ENCODE results near the gene AADAT.

The AADAT gene

GRCh38 chr4:170014359-170015011 is 75.3 kb downstream of the AADAT start:
- Histone ChIP-seq H3K36me3 (ENCODE audit: insufficient read depth, low read length) (no peaks in the 10 kb centered on the region), H3K27me3 (ENCODE audit: insufficient read depth, low read length) (no peaks in the 10 kb centered on the region), H3K27ac (ENCODE audit: low read depth, low read length) (no peak overlapping the region), H3K4me1 (ENCODE audit: control insufficient read depth, insufficient read depth, low read length, unreplicated experiment) (no peaks in the 10 kb centered on the region), H3K79me2 (ENCODE audit: control insufficient read depth, insufficient read depth, low read length, unreplicated experiment) (no peaks in the 10 kb centered on the region), H2AFZ (ENCODE audit: low read length, unreplicated experiment) (no peak overlapping the region), H3K4me3 (ENCODE audit: low read depth, low read length) (no peak overlapping the region)

GRCh38 chr4:170012629-170012958 is 77.2 kb downstream of the AADAT start:
- no peak overlapping the region for H3K27ac ChIP-seq (ENCODE audit: low read depth, low read length)
- no peaks in the 10 kb centered on the region for H3K36me3 ChIP-seq (ENCODE audit: insufficient read depth, low read length)
- H3K27me3 ChIP-seq (ENCODE audit: insufficient read depth, low read length), result no peaks in the 10 kb centered on the region
- no peaks in the 10 kb centered on the region for H3K4me1 ChIP-seq (ENCODE audit: control insufficient read depth, insufficient read depth, low read length, unreplicated experiment)
- H3K4me3 ChIP-seq (ENCODE audit: low read depth, low read length), result no peak overlapping the region
- H3K79me2 ChIP-seq (ENCODE audit: control insufficient read depth, insufficient read depth, low read length, unreplicated experiment), result no peaks in the 10 kb centered on the region
- no peak overlapping the region for H2AFZ ChIP-seq (ENCODE audit: low read length, unreplicated experiment)

- Histone ChIP-seq H3K79me2 (ENCODE audit: control insufficient read depth, insufficient read depth, low read length, unreplicated experiment) (no peaks in the 10 kb centered on the region), H3K27ac (ENCODE audit: low read depth, low read length) (no peak overlapping the region), H3K4me1 (ENCODE audit: control insufficient read depth, insufficient read depth, low read length, unreplicated experiment) (no peaks in the 10 kb centered on the region), H3K27me3 (ENCODE audit: insufficient read depth, low read length) (no peaks in the 10 kb centered on the region), H3K4me3 (ENCODE audit: low read depth, low read length) (no peak overlapping the region), H2AFZ (ENCODE audit: low read length, unreplicated experiment) (no peak overlapping the region), H3K36me3 (ENCODE audit: insufficient read depth, low read length) (no peaks in the 10 kb centered on the region)
Measured at GRCh38 chr4:170011921-170012628, 77.7 kb downstream of the AADAT start.

All from ACC112 (cell line).